Endothelial cell of umbilical vein (primary cell): ENCODE measurements around the gene CATSPER4. TPM values are rescaled to one million over a fixed set of nuclear protein-coding genes. Genes with fewer than 3 reads are reported as not detected.

Experiments used
- BruUV-seq: library from RNA; stranded (reverse); fragments of 400-500 nt; replicated peaks from 2 replicates; lab custom pipeline; 2021; lab: Mats Ljungman, UMichigan
- CTCF ChIA-PET: fragments of 300-600, 350-600 bp; sonication (Branson Sonifier 250); formaldehyde crosslinking; loops from one replicate; lab custom pipeline; 2021; ENCODE audit warnings: antibody characterized with exemption, inconsistent platforms; lab: Charles Lee
- POLR2A ChIA-PET: fragments of 300-600, 350-600 bp; sonication (Branson Sonifier 250); formaldehyde crosslinking; loops from one replicate; lab custom pipeline; 2021; ENCODE audit warnings: antibody characterized with exemption, inconsistent platforms; lab: Charles Lee
- DNase-seq: peaks from one replicate; pipeline ENCODE4 v3.0.0-alpha.2; 2011; ENCODE audit warnings: low read depth, low spot score
- FAIRE-seq: peaks from 2 replicates; lab custom pipeline; 2011; peaks lifted over from hg19 to GRCh38; lab: Jason Lieb, UNC
- H2AFZ ChIP-seq: 2 replicates; pipeline ENCODE4 v1.6.0; 2012; ENCODE audit warnings: low read depth, low read length, control low read depth, inconsistent platforms
- H3K27ac ChIP-seq: 2 replicates; pipeline ENCODE4 v1.5.1; 2011; ENCODE audit warnings: low read depth, mild to moderate bottlenecking, control low read depth, low read length, moderate library complexity; ENCODE audit not compliant: insufficient read depth
- H3K27me3 ChIP-seq, 2 experiments: 2 replicates each; pipeline versions ENCODE4 v1.6.0 to v1.6.1; 2011; ENCODE audit warnings: low read length in 2 of 2, mixed read lengths in 1 of 2; ENCODE audit not compliant: control insufficient read depth in 2 of 2, insufficient read depth in 2 of 2
- H3K36me3 ChIP-seq, 2 experiments: 2 replicates in 1 of 2; 3 replicates in 1 of 2; pipeline ENCODE4 v1.5.1; 2011; ENCODE audit warnings: low read length in 2 of 2, mild to moderate bottlenecking in 1 of 2, moderate library complexity in 1 of 2; ENCODE audit not compliant: control insufficient read depth in 2 of 2, insufficient read depth in 2 of 2; ENCODE audit errors: extremely low read depth in 1 of 2
- H3K4me1 ChIP-seq: 3 replicates; pipeline ENCODE4 v1.5.1; 2011; ENCODE audit warnings: mild to moderate bottlenecking, low read length; ENCODE audit not compliant: control insufficient read depth, insufficient read depth; ENCODE audit errors: extremely low read depth
- H3K4me2 ChIP-seq: 2 replicates; pipeline ENCODE4 v1.6.1; 2011; ENCODE audit warnings: low read length, control low read depth, mixed read lengths; ENCODE audit not compliant: insufficient read depth
- H3K4me3 ChIP-seq, 3 experiments: fragments of 200-600 bp in 1 of 3; sonication (generic), shearing (Covaris generic) in 1 of 3; replicated peaks in 1 of 3; 2 replicates each; pipeline ENCODE4 v1.5.1; 2011 to 2016; ENCODE audit warnings: control low read depth in 3 of 3, low read length in 3 of 3, mild to moderate bottlenecking in 2 of 3, inconsistent platforms in 1 of 3, low read depth in 1 of 3, moderate library complexity in 1 of 3; ENCODE audit not compliant: insufficient read depth in 1 of 3
- H3K79me2 ChIP-seq: 2 replicates; pipeline ENCODE4 v1.6.0; 2012; ENCODE audit warnings: low read length, inconsistent platforms; ENCODE audit not compliant: control insufficient read depth, insufficient read depth
- H3K9ac ChIP-seq: replicated peaks from 2 replicates; pipeline ENCODE3; 2011; ENCODE audit warnings: low read length, control low read depth; ENCODE audit not compliant: insufficient read depth; ENCODE audit errors: extremely low read depth
- H3K9me1 ChIP-seq: replicated peaks from 3 replicates; pipeline ENCODE4 v1.6.0; 2011; ENCODE audit warnings: mild to moderate bottlenecking, low read length; ENCODE audit not compliant: control insufficient read depth, insufficient read depth; ENCODE audit errors: extremely low read depth
- H3K9me3 ChIP-seq: replicated peaks from 2 replicates; pipeline ENCODE4 v1.5.1; 2012; ENCODE audit warnings: low read length, inconsistent platforms; ENCODE audit not compliant: control insufficient read depth, insufficient read depth
- H4K20me1 ChIP-seq: replicated peaks from 2 replicates; pipeline ENCODE3; 2011; ENCODE audit warnings: mild to moderate bottlenecking, low read length; ENCODE audit not compliant: control insufficient read depth, insufficient read depth; ENCODE audit errors: extremely low read depth
- GATA2 ChIP-seq: IDR thresholded peaks from 2 replicates; pipeline ENCODE4 v1.7.0; 2011; ENCODE audit warnings: low read depth, mild to moderate bottlenecking, moderate library complexity, mixed read lengths, low read length; ENCODE audit not compliant: insufficient read length, insufficient read depth
- MYC ChIP-seq: IDR thresholded peaks from one replicate; pipeline ENCODE4 v1.6.1; 2011; ENCODE audit warnings: mild to moderate bottlenecking, low read depth, low read length
- POLR2AphosphoS5 ChIP-seq: IDR thresholded peaks from 2 replicates; pipeline ENCODE4 v1.6.1; 2012; ENCODE audit warnings: low read depth, mild to moderate bottlenecking, control low read depth, low read length, moderate library complexity; ENCODE audit not compliant: insufficient read depth
- dilution Hi-C: fragments of 300-500 bp; cut with MboI; formaldehyde crosslinking; loops from one replicate; pipeline ENCODE4 v1.15.0; 2019; ENCODE audit warnings: low sequenced_read_pairs; ENCODE audit not compliant: extremely low pct_ligation_motif_present
- intact Hi-C: fragments of 100-400 bp; cut with micrococcal nuclease; formaldehyde crosslinking; loops from one replicate; pipeline ENCODE4 v1.10.0; 2022
- polyA plus RNA-seq, 4 experiments: library from polyadenylated mRNA; depleted of rRNA in 3 of 4; stranded (reverse) in 3 of 4; unstranded in 1 of 4; fragments of >200 nt; gene quantifications; 2 replicates each; pipeline versions ENCODE4 v1.2.1 to v1.2.3, GENCODE V29; 2011 to 2012; ENCODE audit warnings: missing spikeins in 1 of 4
- total RNA-seq: library from RNA; stranded (reverse); gene quantifications from 2 replicates; pipeline ENCODE4 v1.2.3, GENCODE V29; 2021
- TF ChIP-seq, protein P1 (sequence below): IDR thresholded peaks from 2 replicates; pipeline ENCODE4 v1.6.1; 2011; ENCODE audit not compliant: insufficient read depth, insufficient read length

CATSPER4 gene
- total and polyA plus RNA-seq, 2 donors (not counting 3 experiments of a cell fraction or from before 2014, with no cell fraction given) = not detected

DNA sequence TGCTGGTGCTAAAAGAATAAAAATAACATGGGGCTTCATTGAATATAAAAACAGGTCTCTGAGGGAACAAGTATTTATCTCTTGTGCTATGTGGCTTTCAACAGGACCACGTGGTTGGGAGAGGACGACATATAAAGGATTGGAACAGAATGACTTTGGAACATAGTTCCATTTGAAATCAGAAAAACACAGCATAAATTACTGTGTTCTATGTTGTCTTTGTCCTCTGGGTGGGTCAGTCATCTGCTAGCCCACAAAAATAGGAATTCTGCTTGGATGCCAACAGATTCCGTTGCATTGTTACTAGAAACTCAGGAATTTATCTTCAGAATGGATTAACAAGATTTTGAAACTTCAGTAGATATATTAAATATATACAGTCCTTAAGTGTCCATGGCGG, 49.5 kb downstream of the CATSPER4 start:
- FAIRE-seq = no peak
- peaks cover 57% of the 10 kb centered on the region for H3K79me2 ChIP-seq
- H4K20me1 ChIP-seq = no peaks in the 10 kb centered on the region
- no peak overlapping the region for H2AFZ ChIP-seq
- no peaks in the 10 kb centered on the region for H3K27me3 ChIP-seq
- no peak overlapping the region for H3K4me2 ChIP-seq
- no TSS peak for BruUV-seq
- ChIA-PET CTCF (no interaction called here), POLR2A (no interaction called here)
- H3K4me1 ChIP-seq = peaks cover 6% of the 10 kb centered on the region
- H3K9me3 ChIP-seq = no peaks in the 10 kb centered on the region
- intact Hi-C loops = no loop called here
- H3K9me1 ChIP-seq = no peaks in the 10 kb centered on the region
- TF ChIP-seq, protein P1, sequence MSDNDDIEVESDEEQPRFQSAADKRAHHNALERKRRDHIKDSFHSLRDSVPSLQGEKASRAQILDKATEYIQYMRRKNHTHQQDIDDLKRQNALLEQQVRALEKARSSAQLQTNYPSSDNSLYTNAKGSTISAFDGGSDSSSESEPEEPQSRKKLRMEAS = no peak
- TF ChIP-seq MYC = no peak
- TF ChIP-seq GATA2 = no peak
- TF ChIP-seq POLR2AphosphoS5 = no peak
- no peak overlapping the region for H3K27ac ChIP-seq
- no peak overlapping the region for H3K9ac ChIP-seq
- dilution Hi-C loops = no loop called here
- no peak for DNase-seq
- H3K4me3 ChIP-seq = no peak overlapping the region
- peaks cover 0 to 6% of the 10 kb centered on the region in 2 experiments for H3K36me3 ChIP-seq

Other genes with a start within 250 kb of the CATSPER4 start
- gene PAFAH2, start 192.5 kb upstream of the CATSPER4 start, total RNA-seq = 5.0 and 6.9 TPM in 2 replicates
- gene PAFAH2, start 192.5 kb upstream of the CATSPER4 start, polyA plus RNA-seq = 5.0 and 6.0 TPM in 2 replicates
- gene EXTL1, start 168.8 kb upstream of the CATSPER4 start, total RNA-seq = not detected in 2 replicates
- gene EXTL1, start 168.8 kb upstream of the CATSPER4 start, polyA plus RNA-seq = not detected in 2 replicates
- not detected in 2 replicates for gene SLC30A2, start 144.5 kb upstream of the CATSPER4 start, total RNA-seq
- not detected in 2 replicates for gene SLC30A2, start 144.5 kb upstream of the CATSPER4 start, polyA plus RNA-seq
- gene TRIM63, start 123.0 kb upstream of the CATSPER4 start, total RNA-seq = not detected in 2 replicates
- gene TRIM63, start 123.0 kb upstream of the CATSPER4 start, polyA plus RNA-seq = not detected in 2 replicates
- 5.6 and 8.0 TPM in 2 replicates for gene PDIK1L, start 78.8 kb upstream of the CATSPER4 start, total RNA-seq
- gene PDIK1L, start 78.8 kb upstream of the CATSPER4 start, polyA plus RNA-seq = 1.2 and 1.6 TPM in 2 replicates
- gene FAM110D, start 31.5 kb upstream of the CATSPER4 start, total RNA-seq = 4.4 and 5.1 TPM in 2 replicates
- 2.6 and 3.8 TPM in 2 replicates for gene FAM110D, start 31.5 kb upstream of the CATSPER4 start, polyA plus RNA-seq
- not detected in 2 replicates for gene C1orf232, start 21.6 kb upstream of the CATSPER4 start, total RNA-seq
- gene C1orf232, start 21.6 kb upstream of the CATSPER4 start, polyA plus RNA-seq = not detected in 2 replicates
- gene ZNF593, start 20.7 kb upstream of the CATSPER4 start, total RNA-seq = 30.5 and 41.0 TPM in 2 replicates
- 71.0 and 108 TPM in 2 replicates for gene ZNF593, start 20.7 kb upstream of the CATSPER4 start, polyA plus RNA-seq
- gene ZNF593OS, start 18.8 kb upstream of the CATSPER4 start, total RNA-seq = not detected in 2 replicates
- not detected in 2 replicates for gene ZNF593OS, start 18.8 kb upstream of the CATSPER4 start, polyA plus RNA-seq
- gene CNKSR1, start 13.1 kb upstream of the CATSPER4 start, total RNA-seq = not detected in 2 replicates
- 0.19 and 0.22 TPM in 2 replicates for gene CNKSR1, start 13.1 kb upstream of the CATSPER4 start, polyA plus RNA-seq
- gene CEP85, start 43.6 kb downstream of the CATSPER4 start, total RNA-seq = 16.2 and 17.8 TPM in 2 replicates
- 15.2 and 16.1 TPM in 2 replicates for gene CEP85, start 43.6 kb downstream of the CATSPER4 start, polyA plus RNA-seq
- 337 and 344 TPM in 2 replicates for gene SH3BGRL3, start 89.5 kb downstream of the CATSPER4 start, total RNA-seq
- 233 and 305 TPM in 2 replicates for gene SH3BGRL3, start 89.5 kb downstream of the CATSPER4 start, polyA plus RNA-seq
- gene UBXN11, start 116.0 kb downstream of the CATSPER4 start, total RNA-seq = 11.9 and 15.6 TPM in 2 replicates
- 14.6 and 14.8 TPM in 2 replicates for gene UBXN11, start 116.0 kb downstream of the CATSPER4 start, polyA plus RNA-seq
- not detected in 2 replicates for gene CD52, start 127.4 kb downstream of the CATSPER4 start, total RNA-seq
- gene CD52, start 127.4 kb downstream of the CATSPER4 start, polyA plus RNA-seq = not detected in 2 replicates
- gene CRYBG2, start 163.5 kb downstream of the CATSPER4 start, total RNA-seq = not detected in 2 replicates
- gene CRYBG2, start 163.5 kb downstream of the CATSPER4 start, polyA plus RNA-seq = not detected in 2 replicates
- gene ZNF683, start 182.1 kb downstream of the CATSPER4 start, total RNA-seq = not detected in 2 replicates
- gene ZNF683, start 182.1 kb downstream of the CATSPER4 start, polyA plus RNA-seq = not detected in 2 replicates
- gene LIN28A, start 220.2 kb downstream of the CATSPER4 start, total RNA-seq = not detected in 2 replicates
- gene LIN28A, start 220.2 kb downstream of the CATSPER4 start, polyA plus RNA-seq = 0.10 and 0.11 TPM in 2 replicates
- 60.3 and 70.7 TPM in 2 replicates for gene DHDDS, start 241.7 kb downstream of the CATSPER4 start, total RNA-seq
- 44.3 and 51.3 TPM in 2 replicates for gene DHDDS, start 241.7 kb downstream of the CATSPER4 start, polyA plus RNA-seq